LNCAP (cell line): Measurements from ENCODE around the gene MACROD2.

Experiments used
- CTCF ChIP-seq: fragments of 450-650 bp; IDR thresholded peaks from 2 replicates; pipeline ENCODE4 v1.5.1; 2017; ENCODE audit warnings: mild to moderate bottlenecking

MACROD2 gene

GRCh38 chr20:14334306-14334930, 339.1 kb downstream of the MACROD2 start:
- peak; percentile 48; the same call in 1 of the 2 replicates for TF ChIP-seq CTCF

- no peak for TF ChIP-seq CTCF
These were observed 339.7 kb downstream of the MACROD2 start for GRCh38 chr20:14335052-14335451.

DNA sequence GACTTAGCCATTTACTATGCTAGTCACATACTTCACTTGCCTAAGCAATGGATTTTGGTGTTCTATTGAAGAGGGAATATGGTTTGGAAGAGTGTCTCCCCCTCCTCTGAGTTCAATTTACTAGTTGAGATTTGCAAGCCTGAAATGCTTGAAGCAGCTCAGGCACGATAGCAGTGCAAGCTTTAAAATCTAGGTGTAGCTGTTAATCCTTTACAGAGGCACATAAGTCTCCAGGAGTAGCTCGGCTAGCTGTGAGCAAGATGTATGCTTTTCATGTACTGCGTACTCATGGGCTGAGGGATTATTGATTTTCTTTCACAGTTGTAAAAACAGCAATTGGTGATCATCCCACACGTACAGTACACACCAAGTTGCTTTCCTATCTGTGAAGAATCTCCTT, 341.4 kb downstream of the MACROD2 start:
- no peak for TF ChIP-seq CTCF

- TF ChIP-seq CTCF = peak; percentile 86
These were observed 342.3 kb downstream of the MACROD2 start, which contains the start of gene FLRT3 for GRCh38 chr20:14337400-14338171. TSS of gene FLRT3 (minus strand) at chr20:14337612. CDS start at chr20:14327506, 10,106 bp downstream.

DNA sequence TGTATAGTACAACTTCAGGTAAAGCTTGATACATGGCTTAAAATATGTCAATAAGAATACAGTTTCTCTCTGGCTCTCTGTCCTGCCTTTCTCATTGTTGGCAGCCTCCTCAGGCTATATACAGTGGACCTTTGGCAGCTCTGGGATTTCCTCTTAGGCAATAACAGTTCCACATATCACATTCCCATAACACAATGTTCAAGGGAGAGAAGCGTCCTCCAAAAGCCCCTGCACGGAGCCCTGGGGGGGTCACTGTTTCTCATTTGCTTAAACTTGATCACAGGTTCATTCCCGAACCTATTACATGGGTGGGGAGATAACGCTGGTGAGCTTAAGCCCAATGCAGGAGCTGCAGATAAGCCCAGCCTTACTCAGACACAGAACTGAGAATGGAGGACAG, 346.5 kb downstream of the MACROD2 start:
- TF ChIP-seq CTCF = no peak

GRCh38 chr20:14342918-14343317, 347.6 kb downstream of the MACROD2 start:
- TF ChIP-seq CTCF = no peak

GRCh38 chr20:14343491-14344065, 348.3 kb downstream of the MACROD2 start:
- no peak for TF ChIP-seq CTCF
